ENCODE measurements around the gene C1orf35. TPM values are rescaled to one million over a fixed set of nuclear protein-coding genes. Genes with fewer than 3 reads are reported as not detected.
A peak's percentile ranks its signal among the peaks of the same experiment; 100 is the strongest.

Gene C1orf35
- total RNA-seq, 2 donors from 2014 or later, result 4.5 to 4.9 TPM

- H3K27me3 ChIP-seq, result no peaks in the 10 kb centered on the region
- peaks cover 0 to 46% of the 10 kb centered on the region in 2 donors for H3K4me1 ChIP-seq
- no peak overlapping the region for H3K4me3 ChIP-seq
- H3K9me3 ChIP-seq, result no peaks in the 10 kb centered on the region
- no peak overlapping the region for H3K27ac ChIP-seq
- peaks cover 14% of the 10 kb centered on the region for H3K36me3 ChIP-seq
- no peak for DNase-seq (ENCODE audit: low spot score)
- TF ChIP-seq CTCF (IDR thresholded peaks at IDR 0.05), result no peak
These were observed 3.6 kb upstream of the C1orf35 start for GRCh38 chr1:228106800-228107054.

- H3K36me3 ChIP-seq, result peaks cover 15% of the 10 kb centered on the region
- DNase-seq (ENCODE audit: low spot score), result no peak
- peaks cover 0 to 52% of the 10 kb centered on the region in 2 donors for H3K4me1 ChIP-seq
- TF ChIP-seq CTCF (IDR thresholded peaks at IDR 0.05), result no peak
- no peaks in the 10 kb centered on the region for H3K27me3 ChIP-seq
- H3K27ac ChIP-seq, result no peak overlapping the region
- H3K4me3 ChIP-seq, result no peak overlapping the region
- no peaks in the 10 kb centered on the region for H3K9me3 ChIP-seq
These were observed 3.1 kb upstream of the C1orf35 start for GRCh38 chr1:228105996-228106799.

- no peak overlapping the region for H3K27ac ChIP-seq
- no peak overlapping the region for H3K4me3 ChIP-seq
- no peak for TF ChIP-seq CTCF (IDR thresholded peaks at IDR 0.05)
- no peaks in the 10 kb centered on the region for H3K9me3 ChIP-seq
- no peaks in the 10 kb centered on the region for H3K27me3 ChIP-seq
- DNase-seq (ENCODE audit: low spot score), result no peak
- H3K36me3 ChIP-seq, result peaks cover 20% of the 10 kb centered on the region
- peaks cover 0 to 56% of the 10 kb centered on the region in 2 donors for H3K4me1 ChIP-seq
These were observed 2.3 kb upstream of the C1orf35 start for GRCh38 chr1:228105270-228105995.

- DNase-seq (ENCODE audit: low spot score), result no peak
These were observed 1.6 kb upstream of the C1orf35 start for GRCh38 chr1:228104526-228105269.

More at GRCh38 chr1:228104526-228105269, 1.6 kb upstream of the C1orf35 start:
- Histone ChIP-seq H3K9me3 (no peaks in the 10 kb centered on the region), H3K27ac (peak overlapping the region in 1 of 2 donors; percentile 3), H3K4me1 (peaks cover 0 to 48% of the 10 kb centered on the region in 2 donors), H3K4me3 (no peak overlapping the region), H3K27me3 (no peaks in the 10 kb centered on the region), H3K36me3 (peaks cover 26% of the 10 kb centered on the region)
- no peak for TF ChIP-seq CTCF (IDR thresholded peaks at IDR 0.05)
